ENCODE measurements around the gene CPEB3. TPM values are rescaled to one million over a fixed set of nuclear protein-coding genes. Genes with fewer than 3 reads are reported as not detected.

CPEB3 gene
- total and polyA plus RNA-seq, 9 of the 15 experiments (the other 6 are each of a cell fraction or from before 2014, with no cell fraction given): 0.15 to 1.2 (median 0.51) TPM

DNA sequence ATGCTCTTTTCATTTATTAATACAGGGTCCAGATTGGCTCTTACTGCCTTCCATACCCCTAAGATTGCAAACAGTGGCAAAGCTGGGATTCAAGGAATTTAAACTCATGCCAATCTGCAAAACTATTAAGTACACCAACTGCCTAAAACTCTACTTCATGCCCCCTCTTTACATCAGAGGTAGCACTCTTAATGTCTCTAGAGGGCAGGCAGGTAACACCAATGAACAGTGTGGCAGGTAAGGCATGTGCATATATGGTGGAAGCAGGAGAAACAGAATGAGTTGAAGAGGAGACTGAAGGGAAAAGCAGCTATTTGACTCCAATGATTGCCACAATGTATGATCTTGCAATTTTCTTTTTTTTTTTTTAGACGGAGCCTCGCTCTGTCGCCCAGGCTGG, 210.6 kb downstream of the CPEB3 start:
- Histone ChIP-seq H4K20me1 (replicated peaks; ENCODE audit: control insufficient read depth, insufficient read depth, low read length) (no peaks in the 10 kb centered on the region), H2AFZ (ENCODE audit: low read depth, low read length) (no peak overlapping the region), H3K27ac (ENCODE audit: extremely low read depth, low read depth, low read length) (no peak overlapping the region), H3K36me3 (ENCODE audit: control insufficient read depth, insufficient read depth, low read length) (no peaks in the 10 kb centered on the region), H3K27me3 (ENCODE audit: control insufficient read depth in 2 of 2, insufficient read depth in 2 of 2, low read length in 2 of 2) (no peaks in the 10 kb centered on the region), H3K4me1 (replicated peaks in 1 of 2; ENCODE audit: control insufficient read depth in 2 of 2, insufficient read depth in 2 of 2, low read length in 2 of 2) (no peaks in the 10 kb centered on the region), H3K79me2 (ENCODE audit: control insufficient read depth, insufficient read depth, low read length) (no peaks in the 10 kb centered on the region), H3K4me3 (no peak overlapping the region), H3K9ac (ENCODE audit: insufficient read depth in 1 of 2, low read depth in 2 of 2, low read length in 2 of 2) (no peak overlapping the region), H3K9me3 (replicated peaks; ENCODE audit: control insufficient read depth, insufficient read depth, low read depth, low read length) (no peaks in the 10 kb centered on the region), H3K9me1 (ENCODE audit: control insufficient read depth, insufficient read depth, low read length) (no peaks in the 10 kb centered on the region), H3K4me2 (ENCODE audit: insufficient read depth, low read length) (no peak overlapping the region)
- ATAC-seq: no peak
- BruUV-seq (replicated peaks): no TSS peak
- ChIA-PET CTCF (ENCODE audit: low intra/inter-chr PET ratio) (no interaction called here), POLR2A (no interaction called here)
- no peak for FAIRE-seq
- no peak for TF ChIP-seq MCM7 (IDR thresholded peaks at IDR 0.05)
- no peak for TF ChIP-seq MGA (IDR thresholded peaks at IDR 0.05)
- intact Hi-C loops (cut with micrococcal nuclease): loop anchor here (10.0 kb wide), 1 partner anchor 125 kb away; no protein-coding TSS in a partner anchor
- DNase-seq (ENCODE audit: extremely low read depth in 1 of 4, low spot score in 3 of 4): no peak
- in situ Hi-C loops (cut with MboI): loop anchor here (25.0 kb wide), 1 partner anchor 207 kb away; the partner anchor contains the start of genes CPEB3 and MARCHF5
- WGBS (ENCODE audit: insufficient coverage, low coverage, missing lambda C conversion rate): 100% methylated on average over 1 of the region's 3 CpGs

All from K562 (cell line).